HEK293T (cell line): Measurements from ENCODE around the gene S100A3.

Experiments
- CTCF ChIA-PET: fragments of 350-600 bp; formaldehyde crosslinking; extraction: SDS; loops from one replicate; lab custom pipeline; 2021; ENCODE audit warnings: antibody characterized with exemption, inconsistent platforms; lab: Yijun Ruan, JAX
- POLR2A ChIA-PET: fragments of 350-600 bp; formaldehyde crosslinking; extraction: SDS; loops from one replicate; lab custom pipeline; 2020; ENCODE audit warnings: antibody characterized with exemption, inconsistent platforms; lab: Yijun Ruan, JAX
- DNase-seq: peaks from one replicate; pipeline ENCODE4 v3.0.0; 2012; ENCODE audit warnings: mixed read lengths; ENCODE audit errors: extremely low spot score
- ARNT ChIP-seq: fragments of 450-650 bp; IDR thresholded peaks from 2 replicates; pipeline ENCODE4 v1.6.1; 2017; ENCODE audit warnings: mild to moderate bottlenecking
- BHLHE40 ChIP-seq: fragments of 450-650 bp; IDR thresholded peaks from 2 replicates; pipeline ENCODE4 v1.6.1; 2016; ENCODE audit warnings: mild to moderate bottlenecking, moderate library complexity, borderline replicate concordance
- CTBP1 ChIP-seq: fragments of 450-650 bp; IDR thresholded peaks from 2 replicates; pipeline ENCODE4 v1.6.1; 2016; ENCODE audit warnings: borderline replicate concordance
- ELF4 ChIP-seq: fragments of 450-650 bp; IDR thresholded peaks from 2 replicates; pipeline ENCODE4 v1.6.1; 2017; ENCODE audit warnings: antibody characterized with exemption
- FOXA1 ChIP-seq: fragments of 450-650 bp; IDR thresholded peaks from 2 replicates; pipeline ENCODE4 v1.6.1; 2016; ENCODE audit warnings: mild to moderate bottlenecking
- FOXK2 ChIP-seq: fragments of 450-650 bp; IDR thresholded peaks from 2 replicates; pipeline ENCODE4 v1.6.1; 2016; ENCODE audit warnings: mild to moderate bottlenecking
- FOXM1 ChIP-seq: fragments of 450-650 bp; IDR thresholded peaks from 2 replicates; pipeline ENCODE4 v1.6.1; 2017; ENCODE audit warnings: mild to moderate bottlenecking, borderline replicate concordance
- HDGF ChIP-seq: fragments of 450-650 bp; IDR thresholded peaks from 2 replicates; pipeline ENCODE4 v1.6.1; 2017; ENCODE audit warnings: antibody characterized with exemption, borderline replicate concordance
- L3MBTL2 ChIP-seq: fragments of 450-650 bp; conservative IDR thresholded peaks from 2 replicates; pipeline ENCODE4 v1.6.1; 2016; ENCODE audit warnings: mild to moderate bottlenecking
- LEF1 ChIP-seq: fragments of 450-650 bp; IDR thresholded peaks from 2 replicates; pipeline ENCODE4 v1.6.1; 2017; ENCODE audit warnings: mild to moderate bottlenecking, borderline replicate concordance
- NFRKB ChIP-seq: fragments of 450-650 bp; IDR thresholded peaks from 2 replicates; pipeline ENCODE4 v1.6.1; 2016; ENCODE audit warnings: mild to moderate bottlenecking, moderate library complexity
- SP1 ChIP-seq: fragments of 450-650 bp; IDR thresholded peaks from 2 replicates; pipeline ENCODE4 v1.6.1; 2017
- SUZ12 ChIP-seq: fragments of 450-650 bp; IDR thresholded peaks from 2 replicates; pipeline ENCODE4 v1.6.1; 2016; ENCODE audit warnings: mild to moderate bottlenecking
- TARDBP ChIP-seq: fragments of 450-650 bp; IDR thresholded peaks from 2 replicates; pipeline ENCODE4 v1.6.1; 2016
- ZNF384 ChIP-seq: fragments of 450-650 bp; IDR thresholded peaks from 2 replicates; pipeline ENCODE4 v1.6.1; 2016
- TF ChIP-seq, protein P1 (sequence below): fragments of 450-650 bp; IDR thresholded peaks from 2 replicates; pipeline ENCODE4 v1.6.1; 2016

S100A3 gene

DNA sequence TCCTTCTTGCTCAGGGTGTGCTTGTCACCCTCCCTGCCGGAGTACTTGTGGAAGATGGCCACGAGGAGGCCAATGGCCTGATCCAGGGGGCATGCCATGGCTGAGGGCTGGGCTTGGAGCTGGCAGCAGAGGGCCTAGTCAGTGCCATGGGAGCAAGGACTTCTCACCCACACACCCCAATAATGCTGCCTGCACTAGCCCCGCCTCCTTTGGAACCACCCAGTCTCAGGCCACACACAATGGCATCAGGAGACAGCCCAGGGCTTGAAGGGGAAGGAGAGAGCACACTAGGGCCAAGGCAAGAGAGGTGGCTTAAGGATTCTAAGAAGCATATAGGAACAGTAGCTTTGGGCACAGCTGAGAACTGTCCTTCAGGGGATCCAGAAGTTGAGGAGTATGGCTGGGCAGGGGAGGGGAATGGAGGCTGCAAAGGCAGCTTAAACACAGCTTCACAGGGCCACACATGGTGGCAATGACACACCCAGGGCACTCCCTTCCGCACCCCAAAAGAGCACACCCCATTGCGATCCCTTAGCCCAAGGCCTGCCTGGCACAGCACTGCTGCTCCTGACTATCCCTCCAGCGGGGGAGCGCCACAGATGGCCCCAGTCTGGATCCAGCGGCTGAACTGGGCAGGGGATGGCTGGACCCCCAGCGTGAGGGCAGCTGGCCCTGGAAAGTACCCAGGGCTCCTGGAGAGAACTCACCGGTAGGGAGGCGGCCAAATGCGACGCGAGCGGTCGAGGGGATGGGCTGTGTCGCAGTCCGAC lies 13.6 kb downstream of the S100A3 start, which contains the start of gene S100A6:
TSS of gene S100A6 (minus strand) at position 750 of the 770 bp plus-strand sequence. CDS start at position 98, 652 bp downstream.
- DNase-seq, result no peak
- CTCF ChIA-PET, result interaction anchor here (1.3 to 4.5 kb wide), 2 partner anchors 35 to 92 kb away, joined by 8 to 60 read pairs; partner anchors contain the start of gene S100A13
- no peak for TF ChIP-seq ELF4
- no peak for TF ChIP-seq L3MBTL2
- no peak for TF ChIP-seq ARNT
- TF ChIP-seq LEF1, result no peak
- no peak for TF ChIP-seq ZNF384
- no peak for TF ChIP-seq FOXA1
- no peak for TF ChIP-seq TARDBP
- no peak for TF ChIP-seq CTBP1
- no peak for TF ChIP-seq HDGF
- TF ChIP-seq FOXK2, result no peak
- TF ChIP-seq FOXM1, result no peak
- TF ChIP-seq NFRKB, result no peak
- TF ChIP-seq BHLHE40, result no peak
- TF ChIP-seq, protein P1, sequence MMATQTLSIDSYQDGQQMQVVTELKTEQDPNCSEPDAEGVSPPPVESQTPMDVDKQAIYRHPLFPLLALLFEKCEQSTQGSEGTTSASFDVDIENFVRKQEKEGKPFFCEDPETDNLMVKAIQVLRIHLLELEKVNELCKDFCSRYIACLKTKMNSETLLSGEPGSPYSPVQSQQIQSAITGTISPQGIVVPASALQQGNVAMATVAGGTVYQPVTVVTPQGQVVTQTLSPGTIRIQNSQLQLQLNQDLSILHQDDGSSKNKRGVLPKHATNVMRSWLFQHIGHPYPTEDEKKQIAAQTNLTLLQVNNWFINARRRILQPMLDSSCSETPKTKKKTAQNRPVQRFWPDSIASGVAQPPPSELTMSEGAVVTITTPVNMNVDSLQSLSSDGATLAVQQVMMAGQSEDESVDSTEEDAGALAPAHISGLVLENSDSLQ, result no peak
- no peak for TF ChIP-seq SP1
- POLR2A ChIA-PET, result interaction anchor here (0.7 to 1.9 kb wide), 6 partner anchors 9 to 137 kb away, joined by 3 to 8 read pairs (median 6); partner anchors contain the start of genes CHTOP, S100A13 and S100A4

GRCh38 chr1:153534925-153535241 lies 14.2 kb downstream of the S100A3 start:
- CTCF ChIA-PET, result interaction anchor here (0.6 to 4.5 kb wide), 6 partner anchors 9 to 343 kb away, joined by 3 to 60 read pairs (median 10); partner anchors contain the start of gene S100A13
- no peak for DNase-seq
- POLR2A ChIA-PET, result interaction anchor here (0.7 to 2.0 kb wide), 7 partner anchors 10 to 137 kb away, joined by 3 to 8 read pairs (median 6); partner anchors contain the start of genes CHTOP, S100A13 and S100A4
- TF ChIP-seq SUZ12, result no peak
- TF ChIP-seq, protein P1, result no peak

DNA sequence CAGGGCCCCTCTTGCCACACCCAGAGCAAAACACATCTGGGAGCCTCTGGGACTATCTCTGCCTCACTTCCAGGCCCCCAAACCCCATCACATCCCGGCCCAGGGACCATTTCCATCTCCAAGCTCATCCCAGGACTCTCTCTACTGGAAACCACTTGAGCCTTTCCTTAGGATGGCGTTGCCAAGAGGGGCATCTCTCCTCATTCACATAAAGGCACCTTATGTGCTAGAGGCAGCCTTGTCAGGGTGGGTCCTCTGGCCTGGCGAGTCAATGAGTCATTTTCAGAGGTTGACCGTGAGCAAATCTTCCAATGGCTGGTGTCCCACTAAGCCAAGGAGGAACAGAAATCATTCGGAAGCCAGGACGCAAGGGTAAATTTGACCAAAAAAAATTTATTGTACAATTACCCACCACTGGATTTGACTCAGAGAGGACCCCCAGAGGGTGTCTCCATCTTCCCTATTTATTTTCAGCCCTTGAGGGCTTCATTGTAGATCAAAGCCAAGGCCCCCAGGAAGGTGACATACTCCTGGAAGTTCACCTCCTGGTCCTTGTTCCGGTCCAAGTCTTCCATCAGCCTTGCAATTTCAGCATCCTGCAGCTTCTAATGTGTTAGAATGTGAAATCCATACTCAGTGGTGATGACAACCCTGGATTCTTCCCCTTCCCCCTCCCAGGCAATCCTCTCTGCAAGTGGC lies 14.7 kb downstream of the S100A3 start:
- no peak for DNase-seq
- POLR2A ChIA-PET, result interaction anchor here (1.0 to 3.7 kb wide), 5 partner anchors 11 to 100 kb away, joined by 5 to 18 read pairs (median 8); partner anchors contain the start of genes CHTOP, S100A13 and S100A4
- CTCF ChIA-PET, result interaction anchor here (0.6 to 4.5 kb wide), 9 partner anchors 10 to 342 kb away, joined by 3 to 60 read pairs (median 8); partner anchors contain the start of gene S100A13
- TF ChIP-seq TARDBP (no peak), SP1 (no peak), LEF1 (no peak), CTBP1 (no peak), ZNF384 (no peak), HDGF (no peak), L3MBTL2 (no peak)
- TF ChIP-seq, protein P1, result no peak

DNA sequence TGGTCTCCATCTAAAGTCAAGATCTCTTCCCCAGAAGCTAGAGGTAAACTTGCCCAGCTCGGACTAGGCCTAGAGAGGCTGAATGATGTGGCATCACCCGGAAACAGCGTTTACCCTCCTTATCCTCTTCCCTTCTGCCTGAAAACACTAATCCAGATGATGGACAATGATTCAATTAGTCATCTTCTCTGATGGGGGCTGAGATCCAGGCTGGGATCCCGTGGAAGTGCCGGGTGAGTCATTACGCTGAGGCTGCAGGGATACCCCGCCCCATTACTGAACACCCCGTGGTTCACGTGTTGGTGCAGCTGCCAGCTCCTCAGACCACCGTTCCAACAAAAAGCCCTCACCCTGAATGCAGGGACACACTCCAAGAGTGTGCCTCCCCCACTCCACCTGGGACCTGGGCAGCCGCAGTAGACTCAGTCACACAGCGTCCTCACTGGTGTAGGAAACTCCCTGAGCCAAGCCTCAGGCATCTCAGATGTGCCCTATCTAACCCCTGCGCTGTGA lies 15.3 kb downstream of the S100A3 start:
- TF ChIP-seq L3MBTL2, result no peak
- TF ChIP-seq FOXA1, result no peak
- TF ChIP-seq LEF1, result no peak
- TF ChIP-seq, protein P1, result no peak
- no peak for TF ChIP-seq TARDBP
- no peak for TF ChIP-seq SUZ12
- TF ChIP-seq ARNT, result no peak
- no peak for TF ChIP-seq ZNF384
- no peak for TF ChIP-seq NFRKB
- no peak for TF ChIP-seq HDGF
- no peak for TF ChIP-seq SP1
- no peak for TF ChIP-seq FOXK2
- TF ChIP-seq FOXM1, result no peak
- no peak for TF ChIP-seq ELF4
- no peak for TF ChIP-seq BHLHE40
- TF ChIP-seq CTBP1, result no peak
- no peak for DNase-seq
- CTCF ChIA-PET, result interaction anchor here (0.5 to 4.5 kb wide), 13 partner anchors 10 to 94 kb away, joined by 3 to 60 read pairs (median 6); partner anchors contain the start of genes S100A1 and S100A13
- POLR2A ChIA-PET, result interaction anchor here (1.7 to 3.7 kb wide), 5 partner anchors 10 to 100 kb away, joined by 6 to 23 read pairs (median 8); partner anchors contain the start of genes CHTOP and S100A13
